Natural killer cell (primary cell): ENCODE data around the gene KDM6A. TPM values are rescaled to one million over a fixed set of nuclear protein-coding genes. Genes with fewer than 3 reads are reported as not detected.

Experiments used
- ATAC-seq, 3 donors: fragments of 150-1000 bp in 2 of 3; fragments of 200-7000 bp in 1 of 3; cut with Tn5 transposase; 1 replicate in 1 of 3; 2 replicates in 2 of 3; pipeline ENCODE4 v1.10.0; 2021; ENCODE audit warnings: mild to moderate bottlenecking in 2 of 3, moderate library complexity in 2 of 3
- DNase-seq, 2 donors: peaks; one replicate each; pipeline versions ENCODE4 v3.0.0 to v3.0.0-alpha.2; 2013 to 2021; ENCODE audit warnings: mixed read lengths in 1 of 2
- H3K27ac ChIP-seq: one replicate; pipeline ENCODE4 v1.5.1; 2013; ENCODE audit warnings: mild to moderate bottlenecking, low read length
- H3K27me3 ChIP-seq: one replicate; pipeline ENCODE4 v1.6.1; 2013; ENCODE audit warnings: low read length; ENCODE audit not compliant: control insufficient read depth, insufficient read depth
- H3K36me3 ChIP-seq: one replicate; pipeline ENCODE4 v1.6.1; 2013; ENCODE audit warnings: low read length; ENCODE audit not compliant: control insufficient read depth, insufficient read depth
- H3K4me1 ChIP-seq: one replicate; pipeline ENCODE4 v1.6.1; 2013; ENCODE audit warnings: low read length; ENCODE audit not compliant: control insufficient read depth, insufficient read depth
- H3K4me3 ChIP-seq: one replicate; pipeline ENCODE4 v1.5.1; 2013; ENCODE audit warnings: low read length
- H3K9me3 ChIP-seq: one replicate; pipeline ENCODE4 v1.6.1; 2013; ENCODE audit warnings: low read length; ENCODE audit not compliant: control insufficient read depth, insufficient read depth
- H3K27ac Mint-ChIP-seq, 2 donors: one replicate each; pipeline ENCODE4 v1.8.0; 2022; ENCODE audit warnings: mild to moderate bottlenecking in 2 of 2, mixed read lengths in 2 of 2, moderate library complexity in 1 of 2
- H3K27me3 Mint-ChIP-seq, 2 donors: one replicate each; pipeline ENCODE4 v1.8.0; 2022; ENCODE audit warnings: low read depth in 2 of 2, mixed read lengths in 2 of 2
- H3K36me3 Mint-ChIP-seq: one replicate; pipeline ENCODE4 v1.8.0; 2022; ENCODE audit warnings: mixed read lengths
- H3K4me1 Mint-ChIP-seq, 2 donors: one replicate each; pipeline ENCODE4 v1.8.0; 2022; ENCODE audit warnings: mixed read lengths in 2 of 2
- H3K4me3 Mint-ChIP-seq: one replicate; pipeline ENCODE4 v1.8.0; 2022; ENCODE audit warnings: mild to moderate bottlenecking, moderate library complexity, mixed read lengths
- H3K9me3 Mint-ChIP-seq, 2 donors: one replicate each; pipeline ENCODE4 v1.8.0; 2022; ENCODE audit warnings: mixed read lengths in 2 of 2
- WGBS: methylation state at CpG from one replicate; pipeline ENCODE4 v1.1.7; 2013; ENCODE audit warnings: missing lambda C conversion rate; ENCODE audit not compliant: insufficient coverage; 5-methylcytosine and 5-hydroxymethylcytosine counted together
- intact Hi-C: fragments of 100-400 bp; cut with micrococcal nuclease; formaldehyde crosslinking; loops from one replicate; pipeline ENCODE4 v1.14.2; 2022
- total RNA-seq, 4 donors: library from RNA; stranded (reverse); fragments of 120-200 nt in 1 of 4; gene quantifications; one replicate each; pipeline versions ENCODE4 v1.2.3 to v1.2.4, GENCODE V29; 2013 to 2022
- TF ChIP-seq, protein P1 (sequence below): fragments of 200-600 bp; IDR thresholded peaks from one replicate; pipeline ENCODE4 v1.8.0; 2022; ENCODE audit warnings: antibody characterized with exemption

Gene KDM6A
- total RNA-seq, 3 donors from 2014 or later (not counting 1 experiment from before 2014, with no cell fraction given), result 60.8 to 121 (median 73.1) TPM

DNA sequence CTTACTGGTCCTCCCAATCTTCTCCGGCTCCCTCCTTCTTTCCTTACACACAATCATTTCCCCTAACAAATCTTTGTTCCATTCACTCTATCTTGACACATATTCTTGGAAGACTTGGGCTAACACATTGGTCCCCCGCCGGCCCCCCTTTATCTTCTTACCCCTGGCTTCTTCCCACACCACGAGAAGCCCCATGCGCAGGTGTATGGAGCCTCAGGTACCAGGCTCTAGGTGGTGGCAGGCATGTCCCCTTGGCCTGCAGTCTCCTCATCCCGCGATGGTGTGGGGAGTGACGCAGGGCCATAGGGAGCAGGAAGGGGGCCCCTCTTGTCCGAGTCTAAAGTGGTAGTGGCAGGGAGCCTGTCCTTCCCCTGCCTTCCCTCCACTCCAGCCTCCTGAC, 277.8 kb downstream of the KDM6A start:
- Histone ChIP-seq H3K27me3 (no peaks in the 10 kb centered on the region), H3K9me3 (no peaks in the 10 kb centered on the region), H3K27ac (no peak overlapping the region), H3K4me3 (no peak overlapping the region), H3K36me3 (no peaks in the 10 kb centered on the region), H3K4me1 (no peaks in the 10 kb centered on the region)
- TF ChIP-seq, protein P1, sequence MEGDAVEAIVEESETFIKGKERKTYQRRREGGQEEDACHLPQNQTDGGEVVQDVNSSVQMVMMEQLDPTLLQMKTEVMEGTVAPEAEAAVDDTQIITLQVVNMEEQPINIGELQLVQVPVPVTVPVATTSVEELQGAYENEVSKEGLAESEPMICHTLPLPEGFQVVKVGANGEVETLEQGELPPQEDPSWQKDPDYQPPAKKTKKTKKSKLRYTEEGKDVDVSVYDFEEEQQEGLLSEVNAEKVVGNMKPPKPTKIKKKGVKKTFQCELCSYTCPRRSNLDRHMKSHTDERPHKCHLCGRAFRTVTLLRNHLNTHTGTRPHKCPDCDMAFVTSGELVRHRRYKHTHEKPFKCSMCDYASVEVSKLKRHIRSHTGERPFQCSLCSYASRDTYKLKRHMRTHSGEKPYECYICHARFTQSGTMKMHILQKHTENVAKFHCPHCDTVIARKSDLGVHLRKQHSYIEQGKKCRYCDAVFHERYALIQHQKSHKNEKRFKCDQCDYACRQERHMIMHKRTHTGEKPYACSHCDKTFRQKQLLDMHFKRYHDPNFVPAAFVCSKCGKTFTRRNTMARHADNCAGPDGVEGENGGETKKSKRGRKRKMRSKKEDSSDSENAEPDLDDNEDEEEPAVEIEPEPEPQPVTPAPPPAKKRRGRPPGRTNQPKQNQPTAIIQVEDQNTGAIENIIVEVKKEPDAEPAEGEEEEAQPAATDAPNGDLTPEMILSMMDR, result no peak
- Mint-ChIP-seq H3K9me3 (no peaks in the 10 kb centered on the region), H3K4me1 (no peaks in the 10 kb centered on the region), H3K27me3 (no peaks in the 10 kb centered on the region), H3K4me3 (no peak overlapping the region), H3K27ac (no peak overlapping the region), H3K36me3 (no peaks in the 10 kb centered on the region)
- intact Hi-C loops, result no loop called here
- ATAC-seq (no peak), DNase-seq (no peak)
- 86% methylated on average over 5 of the region's 9 CpGs for WGBS

DNA sequence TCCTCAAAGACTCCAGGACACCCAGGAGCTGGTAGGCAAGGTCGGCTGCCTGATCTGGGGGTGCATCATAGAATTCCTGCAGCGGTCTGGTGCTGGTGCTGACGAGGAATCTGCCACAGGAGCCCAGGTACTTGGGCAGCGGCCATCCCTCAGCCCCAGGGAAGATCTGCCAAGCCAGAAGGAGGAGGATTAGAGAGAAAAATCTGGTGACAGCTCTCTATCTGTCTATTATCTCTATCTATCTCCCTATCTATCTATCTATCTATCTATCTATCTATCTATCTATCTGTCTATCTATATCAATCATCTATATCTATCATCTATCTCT, 281.0 kb downstream of the KDM6A start:
- H3K9me3 ChIP-seq, result no peaks in the 10 kb centered on the region
- Mint-ChIP-seq H3K4me1 (no peaks in the 10 kb centered on the region), H3K9me3 (no peaks in the 10 kb centered on the region), H3K36me3 (no peaks in the 10 kb centered on the region), H3K4me3 (no peak overlapping the region), H3K27ac (no peak overlapping the region), H3K27me3 (no peaks in the 10 kb centered on the region)
- no peak for DNase-seq
- H3K27me3 ChIP-seq, result no peaks in the 10 kb centered on the region
- no peak overlapping the region for H3K27ac ChIP-seq
- WGBS, result 94% methylated on average over 3 of the region's 4 CpGs
- H3K4me1 ChIP-seq, result no peaks in the 10 kb centered on the region
- H3K4me3 ChIP-seq, result no peak overlapping the region
- no peaks in the 10 kb centered on the region for H3K36me3 ChIP-seq
- intact Hi-C loops, result no loop called here
- ATAC-seq, result no peak
- TF ChIP-seq, protein P1, result no peak

DNA sequence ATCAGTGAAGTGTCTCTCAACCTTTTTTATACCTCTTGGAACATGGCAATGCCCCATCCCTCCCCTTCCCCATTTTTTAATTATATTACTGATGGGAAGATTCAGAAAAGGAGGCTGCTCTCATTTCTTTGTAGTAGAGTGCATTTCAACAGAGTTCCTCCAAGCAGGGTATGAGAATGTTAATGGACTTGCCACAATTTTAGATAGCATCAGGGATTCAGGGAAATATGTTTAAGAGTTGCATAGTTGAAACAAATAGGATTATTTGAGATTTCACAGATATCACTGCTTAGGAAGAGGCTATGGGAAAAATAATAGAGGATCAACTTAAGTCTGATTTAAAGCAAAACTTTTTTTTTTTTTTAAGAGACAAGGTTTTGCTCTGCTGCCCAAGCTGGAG, 281.5 kb downstream of the KDM6A start:
- Mint-ChIP-seq H3K9me3 (no peaks in the 10 kb centered on the region), H3K4me3 (no peak overlapping the region), H3K36me3 (no peaks in the 10 kb centered on the region), H3K27ac (no peak overlapping the region), H3K4me1 (no peaks in the 10 kb centered on the region), H3K27me3 (no peaks in the 10 kb centered on the region)
- DNase-seq (no peak), ATAC-seq (no peak)
- Histone ChIP-seq H3K4me1 (no peaks in the 10 kb centered on the region), H3K27me3 (no peaks in the 10 kb centered on the region), H3K27ac (no peak overlapping the region), H3K36me3 (no peaks in the 10 kb centered on the region), H3K9me3 (no peaks in the 10 kb centered on the region), H3K4me3 (no peak overlapping the region)
- TF ChIP-seq, protein P1, result no peak
- intact Hi-C loops, result no loop called here

DNA sequence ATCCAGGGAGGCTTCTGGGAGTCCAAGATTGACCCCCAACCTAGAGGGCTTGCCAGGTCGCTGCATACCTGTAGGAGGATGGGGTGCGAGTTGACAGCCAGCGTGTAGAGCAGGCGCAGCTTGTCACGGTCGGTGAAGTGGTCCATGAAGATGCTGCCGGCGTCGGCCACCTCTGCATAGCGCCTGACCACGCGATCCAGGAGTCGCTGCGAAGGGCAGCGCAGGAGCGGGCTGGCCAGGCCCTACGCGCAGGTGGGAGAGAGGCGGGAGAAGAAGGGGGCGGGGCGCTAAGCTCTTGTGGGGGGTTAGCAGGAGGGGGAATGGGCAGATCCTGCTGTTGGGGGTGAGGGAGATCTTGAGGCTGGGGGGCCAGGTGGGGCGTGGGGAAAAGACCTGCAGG, 284.7 kb downstream of the KDM6A start:
- peaks cover 2 to 3% of the 10 kb centered on the region in 2 donors for H3K27me3 Mint-ChIP-seq
- no peak overlapping the region for H3K27ac ChIP-seq
- TF ChIP-seq, protein P1, result no peak
- no peak overlapping the region for H3K27ac Mint-ChIP-seq
- ATAC-seq, result no peak
- no peaks in the 10 kb centered on the region for H3K9me3 Mint-ChIP-seq
- DNase-seq, result no peak
- H3K4me3 ChIP-seq, result no peak overlapping the region
- H3K9me3 ChIP-seq, result peaks cover 3% of the 10 kb centered on the region
- no peaks in the 10 kb centered on the region for H3K36me3 Mint-ChIP-seq
- H3K27me3 ChIP-seq, result no peaks in the 10 kb centered on the region
- no peak overlapping the region for H3K4me3 Mint-ChIP-seq
- WGBS, result 96% methylated on average over 20 of the region's 22 CpGs
- intact Hi-C loops, result no loop called here
- H3K36me3 ChIP-seq, result no peaks in the 10 kb centered on the region
- H3K4me1 Mint-ChIP-seq, result no peaks in the 10 kb centered on the region
- no peaks in the 10 kb centered on the region for H3K4me1 ChIP-seq

Other genes with a start within 250 kb of the KDM6A start
- gene DUSP21, start 29.2 kb upstream of the KDM6A start, total RNA-seq, result not detected